HK-2 (cell line): ENCODE data around the gene FAM83E.
"Not testable (repeated sequence)": the region's sequence is repeated elsewhere in the genome, so short reads cannot be mapped to it uniquely, and the experiment has no call there.

ENCODE experiments used
- DNase-seq: peaks from one replicate; pipeline ENCODE4 v3.0.0-alpha.2; 2018; ENCODE audit not compliant: unreplicated experiment

Gene FAM83E

DNA sequence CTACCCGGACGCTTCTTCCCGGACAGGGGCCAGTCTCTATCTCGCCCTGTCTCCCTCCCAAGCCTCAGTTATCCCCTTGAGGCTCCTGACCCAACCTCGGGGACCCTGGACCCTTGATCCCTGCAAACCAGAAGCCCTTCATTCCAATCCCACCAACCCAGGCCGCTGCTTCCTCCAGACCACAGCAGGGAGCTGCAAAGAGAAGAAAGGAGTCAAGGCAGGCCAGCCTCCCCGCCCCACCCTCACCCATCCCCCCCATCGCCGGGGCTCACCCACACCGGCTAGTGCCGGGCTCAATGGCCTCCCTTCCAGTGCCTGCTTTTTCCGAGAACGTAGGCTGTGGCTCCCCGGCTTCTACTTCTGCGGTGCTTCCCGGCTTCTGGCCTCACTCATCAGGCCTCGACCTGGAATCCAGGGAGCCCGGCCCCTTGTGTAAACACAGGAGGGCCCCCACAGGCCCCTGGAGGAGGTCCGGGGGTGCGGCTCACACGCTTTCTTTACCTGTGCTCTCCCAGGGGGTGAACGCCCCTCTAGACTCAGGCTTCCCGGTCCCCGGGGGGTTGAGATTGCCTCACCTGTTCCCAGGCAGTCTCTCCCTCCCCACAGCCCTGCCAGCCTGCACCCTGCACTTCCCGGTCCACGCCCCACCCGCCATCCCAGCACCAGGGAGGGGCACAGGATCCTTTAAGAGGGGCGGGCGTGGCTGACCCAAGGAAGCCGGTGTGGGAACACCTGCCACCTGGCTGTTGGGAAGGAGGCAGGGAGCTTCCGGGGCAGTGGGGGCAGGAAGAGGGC, at the start of gene FAM83E:
TSS of gene FAM83E (minus strand) at position 641 of the 795 bp plus-strand sequence. CDS start 1,704 bp downstream, outside the sequence.
- peak; percentile 47 for DNase-seq

DNA sequence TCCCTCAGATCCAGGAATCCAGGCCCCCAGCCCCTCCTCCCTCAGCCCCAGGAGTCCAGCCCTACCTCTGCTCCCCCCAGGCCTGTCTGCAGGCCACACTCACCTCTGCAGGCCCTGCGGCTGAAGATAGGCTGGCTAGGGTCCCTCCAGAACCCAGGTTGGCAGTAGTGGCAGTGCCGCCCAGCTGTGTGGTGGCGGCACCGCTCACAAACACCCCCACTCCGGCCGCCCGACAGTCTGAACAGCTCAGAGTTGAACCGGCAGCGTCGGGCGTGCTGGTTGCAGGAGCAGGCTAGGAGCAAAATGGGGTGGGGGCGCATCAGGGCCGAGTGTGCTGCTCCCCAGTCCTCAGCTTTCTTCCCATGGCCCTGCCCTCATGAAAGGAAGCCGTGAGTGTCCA, 49.6 kb upstream of the FAM83E start:
- no peak for DNase-seq

DNA sequence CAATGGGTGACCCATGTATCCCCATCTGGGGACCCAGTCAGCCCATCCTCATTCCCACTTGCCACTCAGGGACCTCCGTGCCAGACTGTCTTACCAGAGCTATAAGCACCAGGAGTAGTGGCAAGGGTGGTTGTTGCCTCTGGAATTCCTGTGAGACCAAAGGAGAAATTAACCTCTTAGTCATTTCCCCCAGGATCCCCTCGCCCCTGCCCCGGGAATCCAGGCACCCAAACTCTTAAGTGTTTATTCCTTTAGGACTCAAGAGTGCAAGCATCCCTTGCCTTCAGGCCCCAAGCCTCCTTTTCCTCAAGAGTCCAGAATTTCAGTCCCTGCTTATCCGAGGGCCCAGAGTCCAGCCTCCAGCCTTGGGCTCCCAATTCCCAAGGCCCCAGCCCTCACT, 48.8 kb upstream of the FAM83E start:
- DNase-seq, result no peak

DNA sequence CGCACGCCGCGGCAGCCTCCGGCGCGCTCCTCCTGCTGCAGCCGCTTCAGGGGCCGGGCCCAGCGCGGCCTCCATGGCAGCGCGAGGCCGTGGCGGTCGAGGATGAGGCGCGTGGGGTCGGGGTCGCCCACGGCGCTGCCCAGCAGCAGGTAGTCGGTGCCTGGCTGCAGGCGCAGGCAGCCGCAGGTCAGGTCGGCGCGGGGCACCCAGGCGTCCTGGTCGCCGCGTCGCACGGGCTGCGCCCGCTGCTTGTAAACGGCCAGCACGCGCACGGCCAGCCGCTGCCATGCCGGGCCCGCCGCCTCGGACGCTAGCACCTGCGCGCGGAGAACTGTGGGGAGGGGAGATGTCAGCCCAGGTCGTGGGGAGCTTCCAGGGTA, 46.8 kb upstream of the FAM83E start:
- DNase-seq, result no peak

DNA sequence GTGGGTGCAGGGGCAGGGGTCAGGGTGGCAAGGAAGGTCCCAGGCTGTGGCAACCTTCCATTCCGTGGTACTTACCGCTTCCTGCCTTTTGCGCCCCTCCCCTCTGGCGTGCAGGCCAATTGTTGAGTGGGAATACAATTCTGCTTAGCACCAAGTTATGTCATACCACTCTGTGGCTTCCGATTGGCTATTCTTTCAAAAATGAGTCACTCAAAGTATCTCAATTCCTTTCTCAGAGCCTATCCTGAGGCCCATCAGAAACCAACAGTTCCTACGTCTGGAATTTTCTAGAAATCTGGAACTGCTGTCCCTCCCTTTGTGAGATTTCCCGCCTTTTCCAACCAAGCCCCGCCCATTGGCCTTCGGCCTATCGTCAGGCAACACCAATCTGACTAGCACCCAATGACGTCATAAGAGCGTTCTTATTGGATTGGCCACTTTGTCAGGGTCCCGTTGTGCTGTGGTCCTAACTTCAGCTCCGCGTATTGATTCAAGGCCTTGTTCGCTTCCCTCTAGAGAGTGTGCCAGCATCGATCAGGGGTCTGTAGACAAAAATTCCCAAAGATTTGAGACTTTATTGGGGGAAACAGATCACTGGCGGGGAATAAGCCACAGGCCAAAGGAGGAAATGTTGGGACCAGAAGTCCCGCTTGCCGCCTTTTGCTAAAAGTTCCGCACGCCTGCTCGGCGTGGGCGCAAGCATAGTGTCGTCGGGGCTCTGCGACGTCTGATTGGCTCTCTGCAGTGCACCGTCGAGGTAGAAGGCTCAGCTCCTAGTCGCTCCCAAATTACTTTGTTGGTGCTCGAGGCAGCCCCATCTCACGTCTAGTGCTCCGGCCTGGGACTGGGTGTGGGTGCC, 46.2 kb upstream of the FAM83E start:
- DNase-seq, result peak; percentile 80

DNA sequence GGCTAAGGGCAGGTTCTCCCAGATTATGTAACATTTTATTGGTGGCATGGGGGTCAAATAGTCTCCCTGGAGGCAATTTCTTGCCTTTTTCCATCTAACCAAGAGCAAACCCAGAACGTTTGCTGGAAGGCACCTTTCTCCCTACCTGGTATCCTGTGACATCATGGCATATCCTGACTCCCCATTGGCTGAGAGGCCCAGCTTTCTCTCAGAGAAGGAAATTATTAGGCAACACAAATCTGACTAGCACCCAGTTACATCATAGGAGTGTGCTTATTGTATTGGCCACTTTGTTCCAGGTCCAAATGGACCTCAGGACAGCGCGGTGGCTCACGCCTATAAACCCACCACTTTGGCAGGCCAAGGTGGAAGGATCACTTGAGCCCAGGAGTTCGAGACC, 44.9 kb upstream of the FAM83E start:
- no peak for DNase-seq

- no peak for DNase-seq
Observed at GRCh38 chr19:48658483-48658882, 43.6 kb upstream of the FAM83E start.

DNA sequence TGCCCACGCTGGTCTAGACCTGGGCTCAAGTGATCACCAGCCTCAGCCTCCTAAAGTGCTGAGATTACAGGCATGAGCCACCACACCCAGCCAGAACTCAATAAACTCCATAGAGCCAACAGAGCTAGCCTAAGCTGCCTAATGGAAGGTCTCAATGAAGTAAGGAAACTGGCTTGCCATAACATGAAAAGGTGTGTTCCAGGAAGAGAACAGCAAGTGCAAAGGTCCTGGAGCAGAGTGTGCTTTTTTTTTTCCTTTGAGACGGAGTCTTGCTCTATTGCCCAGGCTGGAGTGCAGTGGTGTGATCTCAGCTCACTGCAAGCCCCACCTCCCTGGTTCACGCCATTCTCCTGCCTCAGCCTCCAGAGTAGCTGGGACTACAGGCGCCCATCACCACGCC, 43.0 kb upstream of the FAM83E start:
- DNase-seq, result not testable (repeated sequence)

DNA sequence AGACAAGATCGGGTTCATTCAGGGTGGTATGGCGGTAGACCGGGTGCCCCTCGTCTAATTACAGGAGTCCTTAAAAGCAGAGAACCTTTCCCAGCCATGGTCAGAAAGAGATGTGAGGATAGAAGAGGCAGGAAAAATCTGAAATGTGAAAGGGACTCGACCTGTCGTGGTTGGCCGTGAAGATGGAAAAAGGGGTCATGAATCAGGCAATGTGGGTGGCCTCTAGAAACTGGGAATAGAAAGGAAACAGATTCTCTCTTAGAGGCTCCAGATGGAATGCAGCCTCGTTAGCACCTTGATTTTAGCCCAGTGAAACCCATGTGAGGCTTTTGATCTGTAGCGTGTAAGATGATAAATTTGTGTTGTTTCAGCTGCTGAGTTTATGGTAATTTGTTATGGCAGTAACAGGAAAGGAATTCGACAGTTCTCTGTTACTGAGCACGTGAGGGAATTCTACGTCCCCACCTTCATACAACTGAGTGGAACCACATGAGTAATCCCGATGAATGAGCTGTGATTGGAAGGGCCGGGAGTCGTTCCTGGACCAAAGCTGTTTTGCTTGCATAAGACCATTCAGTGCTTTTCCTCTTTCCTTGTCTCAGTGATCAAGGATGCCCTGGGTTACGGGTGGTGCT, 42.1 kb upstream of the FAM83E start:
- DNase-seq, result no peak

GRCh38 chr19:48654299-48655059, 39.6 kb upstream of the FAM83E start:
- DNase-seq, result no peak

DNA sequence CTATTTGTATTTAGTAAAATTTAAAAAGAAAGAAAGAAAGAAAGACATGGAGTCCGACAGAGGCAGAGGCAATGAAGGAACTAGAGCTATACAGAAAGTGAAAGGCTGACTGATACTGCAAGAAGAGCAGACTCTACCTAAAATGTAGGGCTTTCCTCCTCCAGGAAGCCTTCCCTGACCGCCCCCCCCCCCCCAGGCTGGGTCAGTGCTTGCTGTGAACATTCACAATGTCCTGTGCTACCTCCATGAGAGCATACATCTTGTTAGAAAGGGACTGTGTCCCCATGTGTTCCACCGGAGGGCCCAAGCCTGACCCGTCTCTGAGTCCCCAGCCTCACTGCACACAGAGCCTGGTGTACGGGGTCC, 36.8 kb upstream of the FAM83E start:
- no peak for DNase-seq

DNA sequence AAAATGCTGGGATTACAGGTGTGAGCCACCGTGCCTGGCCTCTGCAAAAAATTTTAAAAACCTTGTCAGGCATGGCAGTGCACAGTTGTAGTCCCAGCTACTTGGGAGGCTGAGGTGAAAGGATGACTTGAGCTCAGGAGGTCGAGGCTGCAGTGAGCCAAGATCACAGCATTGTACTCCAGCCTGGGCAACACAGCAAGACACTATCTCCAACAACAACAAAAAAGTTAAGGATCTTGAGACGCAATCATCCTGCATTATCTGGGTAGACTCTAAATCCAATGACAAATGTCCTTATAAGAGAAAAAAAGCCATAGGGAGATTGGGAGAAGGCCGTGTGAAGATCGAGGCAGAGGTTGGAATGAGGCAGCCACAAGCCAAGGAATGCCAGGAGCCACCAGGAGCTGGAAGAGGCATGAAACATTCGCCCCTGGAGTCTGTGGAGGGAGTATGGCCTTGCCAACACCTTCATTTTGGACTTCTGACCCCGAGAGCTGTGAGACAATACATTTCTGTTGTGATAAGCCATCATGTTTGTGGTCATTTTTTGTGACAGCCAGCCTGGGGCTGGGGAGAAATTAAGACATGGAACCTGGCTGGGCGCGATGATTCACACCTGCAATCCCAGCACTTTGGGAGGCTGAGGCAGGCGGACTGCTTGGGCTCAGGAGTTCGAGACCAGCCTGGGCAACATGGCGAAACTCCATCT, 36.3 kb upstream of the FAM83E start:
- DNase-seq, result no peak

GRCh38 chr19:48648134-48648533, 33.3 kb upstream of the FAM83E start:
- no peak for DNase-seq

GRCh38 chr19:48646722-48647216, 31.9 kb upstream of the FAM83E start:
- DNase-seq, result no peak

DNA sequence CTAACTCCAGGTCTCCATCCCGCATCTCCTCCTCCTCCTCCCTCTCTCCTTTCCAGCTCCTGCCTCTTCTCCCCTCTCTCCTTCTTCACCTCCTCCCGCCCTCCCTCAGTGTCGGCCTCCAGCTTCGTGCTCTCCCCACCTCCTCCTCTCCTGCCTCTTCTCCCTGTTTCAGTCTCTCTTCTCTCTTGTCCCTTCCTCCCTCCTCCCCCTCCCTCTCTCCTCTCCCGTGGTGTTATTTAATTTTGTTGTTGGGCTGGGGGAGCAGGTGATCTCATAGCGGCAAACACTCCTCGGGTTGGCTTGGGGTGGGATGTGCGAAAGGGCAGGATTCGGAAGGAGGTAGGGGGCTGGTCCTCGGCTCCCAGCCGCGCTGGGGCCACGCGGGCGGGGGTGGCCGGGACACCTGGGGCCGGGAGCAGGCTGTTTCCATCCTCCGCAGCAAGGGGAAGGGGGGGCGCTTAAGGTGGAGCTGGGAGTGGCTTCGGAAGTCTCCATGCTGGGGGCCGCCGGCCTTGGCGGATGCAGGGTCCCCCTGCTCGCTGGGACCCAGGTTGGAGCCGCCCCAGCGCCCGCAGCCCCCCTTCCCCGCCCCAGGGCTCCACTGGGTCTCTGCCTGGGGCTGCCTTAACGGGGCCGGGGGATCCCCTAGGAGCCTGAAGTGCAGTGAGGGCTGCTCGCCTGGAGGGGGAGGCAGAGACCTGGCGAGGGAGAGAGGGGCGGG, 31.3 kb upstream of the FAM83E start, which contains the start of gene CA11:
TSS of gene CA11 (minus strand) at position 187 of the 721 bp plus-strand sequence. CDS start 555 bp downstream, outside the sequence.
- peak; percentile 87 for DNase-seq

GRCh38 chr19:48645620-48646000, 30.7 kb upstream of the FAM83E start:
- no peak for DNase-seq

DNA sequence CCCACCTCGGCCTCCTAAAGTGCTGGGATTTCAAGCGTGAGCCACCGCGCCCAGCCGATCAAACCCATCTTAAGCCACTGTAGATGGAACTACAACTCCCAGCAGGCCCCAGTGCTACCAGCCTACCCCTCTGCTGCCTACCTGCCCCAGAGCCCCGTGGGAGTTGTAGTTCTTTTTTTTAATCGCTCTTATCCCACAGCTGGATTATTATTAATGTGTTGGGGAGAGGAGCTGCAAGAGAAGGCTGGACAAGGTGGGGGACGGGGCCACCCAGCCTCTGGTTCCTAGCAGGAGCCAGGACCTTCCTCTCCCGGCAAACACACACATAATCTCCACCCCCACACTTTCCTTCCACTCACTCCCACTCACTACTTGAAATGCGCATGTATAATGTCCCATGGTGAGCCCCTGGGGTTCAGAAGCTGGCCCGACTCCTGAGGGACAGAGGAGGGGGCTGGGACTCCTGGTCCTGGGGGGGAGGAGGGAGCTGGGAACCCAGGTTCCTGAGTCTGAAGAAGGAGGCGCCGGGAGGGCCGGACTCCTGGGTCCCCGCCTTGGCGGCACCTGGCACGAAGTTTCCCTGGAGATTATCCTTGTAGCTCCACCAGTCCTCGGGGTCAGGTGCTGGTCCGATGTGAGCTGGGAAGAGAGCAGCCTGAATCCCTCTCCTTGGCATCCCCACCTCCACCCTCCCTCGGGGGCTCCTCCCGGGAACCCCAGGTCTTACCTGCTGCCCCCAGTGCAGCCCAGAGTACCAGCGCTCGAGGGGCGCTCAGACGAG, 30.2 kb upstream of the FAM83E start:
- DNase-seq, result peak; percentile 61

- no peak for DNase-seq
Observed at GRCh38 chr19:48644355-48644754, 29.5 kb upstream of the FAM83E start.

DNA sequence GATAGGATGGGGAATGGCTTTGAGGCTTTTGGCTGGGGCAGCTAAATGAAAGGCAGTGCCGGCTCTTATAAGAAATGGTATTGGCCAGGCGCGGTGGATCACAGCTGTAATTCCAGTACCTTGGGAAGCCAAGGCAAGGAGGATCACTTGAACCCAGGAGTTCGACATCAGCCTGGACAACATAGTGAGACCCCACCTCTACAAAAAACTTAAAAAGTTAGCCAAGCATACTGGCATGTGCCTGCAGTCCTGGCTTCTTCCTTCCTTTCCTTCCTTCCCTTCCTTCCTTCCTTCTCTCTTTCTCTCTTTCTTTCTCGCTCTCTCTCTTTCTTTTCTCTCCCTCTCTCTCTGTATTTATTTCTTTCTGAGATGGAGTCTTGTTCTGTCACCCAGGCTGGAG, 28.0 kb upstream of the FAM83E start:
- no peak for DNase-seq
